GM23338 (cell line): ENCODE measurements around the gene GRXCR2. TPM values are rescaled to one million over a fixed set of nuclear protein-coding genes. Genes with fewer than 3 reads are reported as not detected.

Experiments used
- ATAC-seq: fragments of 200-7000 bp; cut with Tn5 transposase; 3 replicates; pipeline ENCODE4 v1.9.1; 2020
- DNase-seq: peaks from one replicate; pipeline ENCODE4 v3.0.0-alpha.2; 2015; ENCODE audit warnings: low spot score
- H2AFZ ChIP-seq: fragments of 200-600 bp; sonication (generic); 2 replicates; pipeline ENCODE4 v1.8.0; 2016; ENCODE audit warnings: antibody characterized with exemption, mild to moderate bottlenecking, moderate library complexity
- H3F3A ChIP-seq: fragments of 200-600 bp; sonication (generic); replicated peaks from 2 replicates; pipeline ENCODE4 v1.8.0; 2017; ENCODE audit warnings: antibody characterized with exemption, mixed run types, low read depth
- H3K27ac ChIP-seq: fragments of 200-600 bp; sonication (generic); 2 replicates; pipeline ENCODE4 v1.6.1; 2016; ENCODE audit warnings: low read depth
- H3K27me3 ChIP-seq: fragments of 200-600 bp; sonication (generic); 2 replicates; pipeline ENCODE4 v1.8.0; 2016; ENCODE audit warnings: mild to moderate bottlenecking, mixed run types, moderate library complexity; ENCODE audit not compliant: insufficient read depth
- H3K36me3 ChIP-seq: fragments of 200-600 bp; sonication (generic); 2 replicates; pipeline ENCODE4 v1.8.0; 2016; ENCODE audit warnings: mild to moderate bottlenecking; ENCODE audit not compliant: insufficient read depth
- H3K4me1 ChIP-seq: fragments of 200-600 bp; sonication (generic); 2 replicates; pipeline ENCODE4 v1.8.0; 2016; ENCODE audit warnings: mild to moderate bottlenecking, moderate library complexity; ENCODE audit not compliant: insufficient read depth
- H3K4me2 ChIP-seq: fragments of 200-600 bp; sonication (generic); 2 replicates; pipeline ENCODE4 v1.7.1; 2017; ENCODE audit warnings: mixed run types
- H3K4me3 ChIP-seq: fragments of 200-600 bp; sonication (generic); 2 replicates; pipeline ENCODE4 v1.6.1; 2016; ENCODE audit warnings: mixed run types
- H3K79me2 ChIP-seq: fragments of 200-600 bp; sonication (generic); replicated peaks from 2 replicates; pipeline ENCODE4 v1.8.0; 2017; ENCODE audit warnings: mild to moderate bottlenecking; ENCODE audit not compliant: insufficient read depth
- H3K9me2 ChIP-seq: fragments of 200-600 bp; sonication (generic); 2 replicates; pipeline ENCODE4 v1.8.0; 2017; ENCODE audit not compliant: insufficient read depth
- H4K20me1 ChIP-seq: fragments of 200-600 bp; sonication (generic); replicated peaks from 2 replicates; pipeline ENCODE4 v1.8.0; 2017; ENCODE audit warnings: mild to moderate bottlenecking; ENCODE audit not compliant: insufficient read depth
- H3K27ac Mint-ChIP-seq: 2 replicates; pipeline ENCODE4 v1.8.0; 2020; ENCODE audit warnings: inconsistent platforms, mild to moderate bottlenecking, moderate library complexity, mixed read lengths
- H3K27me3 Mint-ChIP-seq: 3 replicates; pipeline ENCODE4 v1.8.0; 2022; ENCODE audit warnings: low read depth, mild to moderate bottlenecking, moderate library complexity, mixed read lengths, inconsistent platforms; ENCODE audit not compliant: insufficient read depth, poor library complexity
- H3K36me3 Mint-ChIP-seq: 3 replicates; pipeline ENCODE4 v1.8.0; 2021; ENCODE audit warnings: low read depth, mild to moderate bottlenecking, inconsistent platforms, moderate library complexity, mixed read lengths
- H3K4me1 Mint-ChIP-seq: 3 replicates; pipeline ENCODE4 v1.8.0; 2020; ENCODE audit warnings: mild to moderate bottlenecking, inconsistent platforms, mixed read lengths
- H3K4me3 Mint-ChIP-seq: 3 replicates; pipeline ENCODE4 v1.8.0; 2021; ENCODE audit warnings: moderate library complexity, mild to moderate bottlenecking, inconsistent platforms, mixed read lengths
- H3K9me3 Mint-ChIP-seq: 3 replicates; pipeline ENCODE4 v1.8.0; 2020; ENCODE audit warnings: moderate library complexity, mild to moderate bottlenecking, inconsistent platforms, mixed read lengths
- CREB1 ChIP-seq: fragments of 250-450 bp; sonication (Bioruptor Pico); IDR thresholded peaks from 2 replicates; pipeline ENCODE4 v1.5.0; 2020; ENCODE audit warnings: low read depth, mild to moderate bottlenecking, moderate library complexity
- EZH2 ChIP-seq: fragments of 200-600 bp; sonication (generic); IDR thresholded peaks from one replicate; pipeline ENCODE4 v1.8.0; 2017; ENCODE audit warnings: antibody characterized with exemption, mild to moderate bottlenecking, low read depth; ENCODE audit not compliant: unreplicated experiment
- EZH2phosphoT487 ChIP-seq: fragments of 200-600 bp; sonication (generic); IDR thresholded peaks from one replicate; pipeline ENCODE4 v1.8.1; 2018; ENCODE audit warnings: antibody characterized with exemption; ENCODE audit not compliant: unreplicated experiment
- JUNB ChIP-seq: IDR thresholded peaks from one replicate; pipeline ENCODE4 v1.6.1; 2016; ENCODE audit warnings: antibody characterized with exemption; ENCODE audit not compliant: unreplicated experiment
- NANOG ChIP-seq: IDR thresholded peaks from 2 replicates; pipeline ENCODE4 v1.6.1; 2016; ENCODE audit warnings: antibody characterized with exemption, borderline replicate concordance
- POLR2AphosphoS5 ChIP-seq: IDR thresholded peaks from 2 replicates; pipeline ENCODE4 v1.6.1; 2016; ENCODE audit warnings: antibody characterized with exemption, low read depth
- STAT1 ChIP-seq: IDR thresholded peaks from one replicate; pipeline ENCODE4 v1.6.1; 2016; ENCODE audit warnings: antibody characterized with exemption; ENCODE audit not compliant: unreplicated experiment
- ZNF114 ChIP-seq: fragments of 250-450 bp; sonication (Bioruptor Pico); IDR thresholded peaks from 2 replicates; pipeline ENCODE4 v1.5.0; 2020; ENCODE audit warnings: mild to moderate bottlenecking, moderate library complexity
- ZNF331 ChIP-seq: fragments of 250-450 bp; sonication (Bioruptor Pico); IDR thresholded peaks from 2 replicates; pipeline ENCODE4 v1.5.0; 2020; ENCODE audit warnings: low read depth, mild to moderate bottlenecking, moderate library complexity
- polyA plus RNA-seq: library from polyadenylated mRNA; unstranded; fragments of >200 nt; fragmentation: Nextera tagmentation; extraction: Ambion mirVana; gene quantifications from 2 replicates; pipeline ENCODE4 v1.2.1, GENCODE V29; 2016
- total RNA-seq: library from RNA; depleted of rRNA; stranded (reverse); fragments of >200 nt; shearing (Covaris generic); gene quantifications from 2 replicates; pipeline ENCODE4 v1.2.3, GENCODE V29; 2014
- TF ChIP-seq, protein P1 (sequence below): IDR thresholded peaks from one replicate; pipeline ENCODE4 v1.6.1; 2018; ENCODE audit warnings: antibody characterized with exemption; ENCODE audit not compliant: unreplicated experiment
- TF ChIP-seq, protein P2 (sequence below), 2 experiments: fragments of 200-600 bp in 1 of 2; sonication (generic) in 1 of 2; conservative IDR thresholded peaks; 2 replicates each; pipeline versions ENCODE4 v1.5.1 to v1.6.1; 2016 to 2017; ENCODE audit warnings: antibody characterized with exemption in 2 of 2, low read depth in 2 of 2, mild to moderate bottlenecking in 2 of 2, moderate library complexity in 1 of 2
- TF ChIP-seq, protein P3 (sequence below): fragments of 250-450 bp; sonication (Bioruptor Pico); IDR thresholded peaks from 2 replicates; pipeline ENCODE4 v1.5.0; 2020; ENCODE audit warnings: mild to moderate bottlenecking, moderate library complexity
- TF ChIP-seq, protein P4 (sequence below): IDR thresholded peaks from 2 replicates; pipeline ENCODE4 v1.6.1; 2016; ENCODE audit warnings: antibody characterized with exemption

GRXCR2 gene
- total and polyA plus RNA-seq, 2 experiments from 2014 or later: not detected

DNA sequence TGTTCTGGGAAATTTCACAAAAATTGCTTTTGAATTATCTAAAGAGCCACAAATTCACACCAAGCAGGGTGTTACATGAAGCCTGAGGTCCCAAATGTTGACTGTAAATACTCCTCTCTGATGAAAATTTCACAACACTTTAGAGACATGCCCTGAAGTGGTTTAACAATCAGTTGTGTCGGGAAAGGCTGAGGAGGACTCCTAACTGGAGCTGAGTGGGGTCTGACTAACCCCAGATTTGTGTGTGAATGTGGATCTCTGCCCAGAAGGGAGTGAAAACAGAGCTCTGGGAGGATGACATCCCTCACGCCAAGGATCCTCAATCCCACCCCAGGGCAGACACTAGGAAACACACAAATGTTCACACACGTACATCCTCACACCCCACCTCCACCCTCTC lies 31.1 kb upstream of the GRXCR2 start:
- Mint-ChIP-seq H3K4me1 (peaks cover 4% of the 10 kb centered on the region), H3K27me3 (peaks cover 3% of the 10 kb centered on the region), H3K36me3 (peaks cover 4% of the 10 kb centered on the region; the same call in 2 of the 3 replicates), H3K4me3 (no peak overlapping the region), H3K27ac (no peak overlapping the region), H3K9me3 (peaks cover 8% of the 10 kb centered on the region; the same call in 2 of the 3 replicates)
- Histone ChIP-seq H3K4me1 (0 out of 2 replicates have a peak, but pooled peaks cover 5% of the 10 kb centered on the region), H3K4me3 (no peak overlapping the region), H3K36me3 (no peaks in the 10 kb centered on the region), H3K27me3 (no peaks in the 10 kb centered on the region), H4K20me1 (no peaks in the 10 kb centered on the region), H3K9me2 (0 out of 2 replicates have a peak, but pooled peaks cover 4% of the 10 kb centered on the region), H3F3A (no peaks in the 10 kb centered on the region), H2AFZ (no peak overlapping the region), H3K79me2 (no peaks in the 10 kb centered on the region), H3K4me2 (no peak overlapping the region), H3K27ac (no peak overlapping the region)
- TF ChIP-seq ZNF331 (CRISPR knock-in tag): no peak
- no peak for TF ChIP-seq EZH2
- TF ChIP-seq STAT1: no peak
- TF ChIP-seq, protein P1, sequence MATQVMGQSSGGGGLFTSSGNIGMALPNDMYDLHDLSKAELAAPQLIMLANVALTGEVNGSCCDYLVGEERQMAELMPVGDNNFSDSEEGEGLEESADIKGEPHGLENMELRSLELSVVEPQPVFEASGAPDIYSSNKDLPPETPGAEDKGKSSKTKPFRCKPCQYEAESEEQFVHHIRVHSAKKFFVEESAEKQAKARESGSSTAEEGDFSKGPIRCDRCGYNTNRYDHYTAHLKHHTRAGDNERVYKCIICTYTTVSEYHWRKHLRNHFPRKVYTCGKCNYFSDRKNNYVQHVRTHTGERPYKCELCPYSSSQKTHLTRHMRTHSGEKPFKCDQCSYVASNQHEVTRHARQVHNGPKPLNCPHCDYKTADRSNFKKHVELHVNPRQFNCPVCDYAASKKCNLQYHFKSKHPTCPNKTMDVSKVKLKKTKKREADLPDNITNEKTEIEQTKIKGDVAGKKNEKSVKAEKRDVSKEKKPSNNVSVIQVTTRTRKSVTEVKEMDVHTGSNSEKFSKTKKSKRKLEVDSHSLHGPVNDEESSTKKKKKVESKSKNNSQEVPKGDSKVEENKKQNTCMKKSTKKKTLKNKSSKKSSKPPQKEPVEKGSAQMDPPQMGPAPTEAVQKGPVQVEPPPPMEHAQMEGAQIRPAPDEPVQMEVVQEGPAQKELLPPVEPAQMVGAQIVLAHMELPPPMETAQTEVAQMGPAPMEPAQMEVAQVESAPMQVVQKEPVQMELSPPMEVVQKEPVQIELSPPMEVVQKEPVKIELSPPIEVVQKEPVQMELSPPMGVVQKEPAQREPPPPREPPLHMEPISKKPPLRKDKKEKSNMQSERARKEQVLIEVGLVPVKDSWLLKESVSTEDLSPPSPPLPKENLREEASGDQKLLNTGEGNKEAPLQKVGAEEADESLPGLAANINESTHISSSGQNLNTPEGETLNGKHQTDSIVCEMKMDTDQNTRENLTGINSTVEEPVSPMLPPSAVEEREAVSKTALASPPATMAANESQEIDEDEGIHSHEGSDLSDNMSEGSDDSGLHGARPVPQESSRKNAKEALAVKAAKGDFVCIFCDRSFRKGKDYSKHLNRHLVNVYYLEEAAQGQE: no peak
- TF ChIP-seq NANOG: no peak
- TF ChIP-seq, protein P2, sequence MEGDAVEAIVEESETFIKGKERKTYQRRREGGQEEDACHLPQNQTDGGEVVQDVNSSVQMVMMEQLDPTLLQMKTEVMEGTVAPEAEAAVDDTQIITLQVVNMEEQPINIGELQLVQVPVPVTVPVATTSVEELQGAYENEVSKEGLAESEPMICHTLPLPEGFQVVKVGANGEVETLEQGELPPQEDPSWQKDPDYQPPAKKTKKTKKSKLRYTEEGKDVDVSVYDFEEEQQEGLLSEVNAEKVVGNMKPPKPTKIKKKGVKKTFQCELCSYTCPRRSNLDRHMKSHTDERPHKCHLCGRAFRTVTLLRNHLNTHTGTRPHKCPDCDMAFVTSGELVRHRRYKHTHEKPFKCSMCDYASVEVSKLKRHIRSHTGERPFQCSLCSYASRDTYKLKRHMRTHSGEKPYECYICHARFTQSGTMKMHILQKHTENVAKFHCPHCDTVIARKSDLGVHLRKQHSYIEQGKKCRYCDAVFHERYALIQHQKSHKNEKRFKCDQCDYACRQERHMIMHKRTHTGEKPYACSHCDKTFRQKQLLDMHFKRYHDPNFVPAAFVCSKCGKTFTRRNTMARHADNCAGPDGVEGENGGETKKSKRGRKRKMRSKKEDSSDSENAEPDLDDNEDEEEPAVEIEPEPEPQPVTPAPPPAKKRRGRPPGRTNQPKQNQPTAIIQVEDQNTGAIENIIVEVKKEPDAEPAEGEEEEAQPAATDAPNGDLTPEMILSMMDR (conservative IDR thresholded peaks at IDR 0.05; ENCODE audit: low read depth in 2 of 2): no peak
- TF ChIP-seq CREB1 (CRISPR knock-in tag): no peak
- no peak for TF ChIP-seq JUNB
- TF ChIP-seq, protein P3, sequence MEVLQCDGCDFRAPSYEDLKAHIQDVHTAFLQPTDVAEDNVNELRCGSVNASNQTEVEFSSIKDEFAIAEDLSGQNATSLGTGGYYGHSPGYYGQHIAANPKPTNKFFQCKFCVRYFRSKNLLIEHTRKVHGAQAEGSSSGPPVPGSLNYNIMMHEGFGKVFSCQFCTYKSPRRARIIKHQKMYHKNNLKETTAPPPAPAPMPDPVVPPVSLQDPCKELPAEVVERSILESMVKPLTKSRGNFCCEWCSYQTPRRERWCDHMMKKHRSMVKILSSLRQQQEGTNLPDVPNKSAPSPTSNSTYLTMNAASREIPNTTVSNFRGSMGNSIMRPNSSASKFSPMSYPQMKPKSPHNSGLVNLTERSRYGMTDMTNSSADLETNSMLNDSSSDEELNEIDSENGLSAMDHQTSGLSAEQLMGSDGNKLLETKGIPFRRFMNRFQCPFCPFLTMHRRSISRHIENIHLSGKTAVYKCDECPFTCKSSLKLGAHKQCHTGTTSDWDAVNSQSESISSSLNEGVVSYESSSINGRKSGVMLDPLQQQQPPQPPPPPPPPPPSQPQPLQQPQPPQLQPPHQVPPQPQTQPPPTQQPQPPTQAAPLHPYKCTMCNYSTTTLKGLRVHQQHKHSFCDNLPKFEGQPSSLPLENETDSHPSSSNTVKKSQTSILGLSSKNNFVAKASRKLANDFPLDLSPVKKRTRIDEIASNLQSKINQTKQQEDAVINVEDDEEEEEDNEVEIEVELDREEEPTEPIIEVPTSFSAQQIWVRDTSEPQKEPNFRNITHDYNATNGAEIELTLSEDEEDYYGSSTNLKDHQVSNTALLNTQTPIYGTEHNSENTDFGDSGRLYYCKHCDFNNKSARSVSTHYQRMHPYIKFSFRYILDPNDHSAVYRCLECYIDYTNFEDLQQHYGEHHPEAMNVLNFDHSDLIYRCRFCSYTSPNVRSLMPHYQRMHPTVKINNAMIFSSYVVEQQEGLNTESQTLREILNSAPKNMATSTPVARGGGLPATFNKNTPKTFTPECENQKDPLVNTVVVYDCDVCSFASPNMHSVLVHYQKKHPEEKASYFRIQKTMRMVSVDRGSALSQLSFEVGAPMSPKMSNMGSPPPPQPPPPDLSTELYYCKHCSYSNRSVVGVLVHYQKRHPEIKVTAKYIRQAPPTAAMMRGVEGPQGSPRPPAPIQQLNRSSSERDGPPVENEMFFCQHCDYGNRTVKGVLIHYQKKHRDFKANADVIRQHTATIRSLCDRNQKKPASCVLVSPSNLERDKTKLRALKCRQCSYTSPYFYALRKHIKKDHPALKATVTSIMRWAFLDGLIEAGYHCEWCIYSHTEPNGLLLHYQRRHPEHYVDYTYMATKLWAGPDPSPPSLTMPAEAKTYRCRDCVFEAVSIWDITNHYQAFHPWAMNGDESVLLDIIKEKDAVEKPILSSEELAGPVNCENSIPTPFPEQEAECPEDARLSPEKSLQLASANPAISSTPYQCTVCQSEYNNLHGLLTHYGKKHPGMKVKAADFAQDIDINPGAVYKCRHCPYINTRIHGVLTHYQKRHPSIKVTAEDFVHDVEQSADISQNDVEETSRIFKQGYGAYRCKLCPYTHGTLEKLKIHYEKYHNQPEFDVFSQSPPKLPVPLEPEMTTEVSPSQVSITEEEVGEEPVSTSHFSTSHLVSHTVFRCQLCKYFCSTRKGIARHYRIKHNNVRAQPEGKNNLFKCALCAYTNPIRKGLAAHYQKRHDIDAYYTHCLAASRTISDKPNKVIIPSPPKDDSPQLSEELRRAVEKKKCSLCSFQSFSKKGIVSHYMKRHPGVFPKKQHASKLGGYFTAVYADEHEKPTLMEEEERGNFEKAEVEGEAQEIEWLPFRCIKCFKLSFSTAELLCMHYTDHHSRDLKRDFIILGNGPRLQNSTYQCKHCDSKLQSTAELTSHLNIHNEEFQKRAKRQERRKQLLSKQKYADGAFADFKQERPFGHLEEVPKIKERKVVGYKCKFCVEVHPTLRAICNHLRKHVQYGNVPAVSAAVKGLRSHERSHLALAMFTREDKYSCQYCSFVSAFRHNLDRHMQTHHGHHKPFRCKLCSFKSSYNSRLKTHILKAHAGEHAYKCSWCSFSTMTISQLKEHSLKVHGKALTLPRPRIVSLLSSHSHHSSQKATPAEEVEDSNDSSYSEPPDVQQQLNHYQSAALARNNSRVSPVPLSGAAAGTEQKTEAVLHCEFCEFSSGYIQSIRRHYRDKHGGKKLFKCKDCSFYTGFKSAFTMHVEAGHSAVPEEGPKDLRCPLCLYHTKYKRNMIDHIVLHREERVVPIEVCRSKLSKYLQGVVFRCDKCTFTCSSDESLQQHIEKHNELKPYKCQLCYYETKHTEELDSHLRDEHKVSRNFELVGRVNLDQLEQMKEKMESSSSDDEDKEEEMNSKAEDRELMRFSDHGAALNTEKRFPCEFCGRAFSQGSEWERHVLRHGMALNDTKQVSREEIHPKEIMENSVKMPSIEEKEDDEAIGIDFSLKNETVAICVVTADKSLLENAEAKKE (CRISPR knock-in tag): no peak
- TF ChIP-seq, protein P4, sequence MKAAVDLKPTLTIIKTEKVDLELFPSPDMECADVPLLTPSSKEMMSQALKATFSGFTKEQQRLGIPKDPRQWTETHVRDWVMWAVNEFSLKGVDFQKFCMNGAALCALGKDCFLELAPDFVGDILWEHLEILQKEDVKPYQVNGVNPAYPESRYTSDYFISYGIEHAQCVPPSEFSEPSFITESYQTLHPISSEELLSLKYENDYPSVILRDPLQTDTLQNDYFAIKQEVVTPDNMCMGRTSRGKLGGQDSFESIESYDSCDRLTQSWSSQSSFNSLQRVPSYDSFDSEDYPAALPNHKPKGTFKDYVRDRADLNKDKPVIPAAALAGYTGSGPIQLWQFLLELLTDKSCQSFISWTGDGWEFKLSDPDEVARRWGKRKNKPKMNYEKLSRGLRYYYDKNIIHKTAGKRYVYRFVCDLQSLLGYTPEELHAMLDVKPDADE: no peak
- TF ChIP-seq EZH2phosphoT487: no peak
- TF ChIP-seq POLR2AphosphoS5: no peak
- no peak for TF ChIP-seq ZNF114 (CRISPR knock-in tag)
- no peak for DNase-seq
- ATAC-seq: no peak
